Progenitor cell of endocrine pancreas (in vitro differentiated cells): ENCODE data around the gene PRSS50. TPM values are rescaled to one million over a fixed set of nuclear protein-coding genes. Genes with fewer than 3 reads are reported as not detected.

ENCODE experiments used
- DNase-seq: peaks from one replicate; pipeline ENCODE4 v3.0.0; 2021; ENCODE audit warnings: low spot score; ENCODE audit not compliant: unreplicated experiment
- H3K27ac Mint-ChIP-seq: 2 replicates; pipeline ENCODE4 v1.8.0; 2021; ENCODE audit warnings: mild to moderate bottlenecking, moderate library complexity, mixed read lengths
- H3K27me3 Mint-ChIP-seq: 2 replicates; pipeline ENCODE4 v1.8.0; 2021; ENCODE audit warnings: mixed read lengths
- H3K36me3 Mint-ChIP-seq: 2 replicates; pipeline ENCODE4 v1.8.0; 2022; ENCODE audit warnings: mixed read lengths; ENCODE audit not compliant: insufficient read depth
- H3K4me1 Mint-ChIP-seq: 2 replicates; pipeline ENCODE4 v1.8.0; 2021; ENCODE audit warnings: low read depth, mixed read lengths
- H3K4me3 Mint-ChIP-seq: 2 replicates; pipeline ENCODE4 v1.8.0; 2021; ENCODE audit warnings: low read depth, mild to moderate bottlenecking, moderate library complexity, mixed read lengths
- H3K9me3 Mint-ChIP-seq: 2 replicates; pipeline ENCODE4 v1.8.0; 2021; ENCODE audit warnings: low read depth, mixed read lengths
- CTCF ChIP-seq: fragments of 200-600 bp; sonication (generic); IDR thresholded peaks from one replicate; pipeline ENCODE4 v1.5.0; 2021; ENCODE audit warnings: antibody characterized with exemption, mild to moderate bottlenecking; ENCODE audit not compliant: unreplicated experiment
- total RNA-seq: library from RNA; stranded (reverse); gene quantifications from 2 replicates; pipeline ENCODE4 v1.2.1, GENCODE V29; 2021

Gene PRSS50
- total RNA-seq, 1 donor from 2014 or later, result 1.9 TPM

- Mint-ChIP-seq H3K9me3 (no peaks in the 10 kb centered on the region), H3K36me3 (no peaks in the 10 kb centered on the region), H3K4me1 (no peaks in the 10 kb centered on the region), H3K4me3 (no peak overlapping the region), H3K27me3 (peaks cover 12% of the 10 kb centered on the region), H3K27ac (no peak overlapping the region)
- DNase-seq, result no peak
- no peak for TF ChIP-seq CTCF
These were observed 3.6 kb downstream of the PRSS50 start for GRCh38 chr3:46713898-46714552.

GRCh38 chr3:46713050-46713897 lies 4.4 kb downstream of the PRSS50 start:
- Mint-ChIP-seq H3K27ac (no peak overlapping the region), H3K4me1 (no peaks in the 10 kb centered on the region), H3K4me3 (no peak overlapping the region), H3K27me3 (peaks cover 10% of the 10 kb centered on the region), H3K36me3 (no peaks in the 10 kb centered on the region), H3K9me3 (no peaks in the 10 kb centered on the region)
- no peak for TF ChIP-seq CTCF
- DNase-seq, result no peak

GRCh38 chr3:46712191-46713049 lies 5.2 kb downstream of the PRSS50 start:
- Mint-ChIP-seq H3K9me3 (no peaks in the 10 kb centered on the region), H3K27me3 (peaks cover 10% of the 10 kb centered on the region), H3K4me3 (no peak overlapping the region), H3K27ac (no peak overlapping the region), H3K36me3 (no peaks in the 10 kb centered on the region), H3K4me1 (no peaks in the 10 kb centered on the region)
- DNase-seq, result no peak
- no peak for TF ChIP-seq CTCF

- TF ChIP-seq CTCF, result no peak
- Mint-ChIP-seq H3K36me3 (no peaks in the 10 kb centered on the region), H3K4me3 (no peak overlapping the region), H3K27ac (no peak overlapping the region), H3K27me3 (peaks cover 10% of the 10 kb centered on the region), H3K9me3 (no peaks in the 10 kb centered on the region), H3K4me1 (no peaks in the 10 kb centered on the region)
- no peak for DNase-seq
These were observed 5.9 kb downstream of the PRSS50 start for GRCh38 chr3:46711760-46712159.

- Mint-ChIP-seq H3K9me3 (no peaks in the 10 kb centered on the region), H3K4me3 (no peak overlapping the region), H3K36me3 (no peaks in the 10 kb centered on the region), H3K4me1 (no peaks in the 10 kb centered on the region), H3K27me3 (peaks cover 10% of the 10 kb centered on the region), H3K27ac (no peak overlapping the region)
- no peak for DNase-seq
- no peak for TF ChIP-seq CTCF
These were observed 6.4 kb downstream of the PRSS50 start for GRCh38 chr3:46711305-46711704.
